UCSD-AML1 (cell line): Measurements from ENCODE around the gene GPR15LG.
"Not testable (repeated sequence)": the region's sequence is repeated elsewhere in the genome, so short reads cannot be mapped to it uniquely, and the experiment has no call there.

Experiments used
- DNase-seq: peaks from one replicate; lab custom pipeline; 2025; ENCODE audit not compliant: unreplicated experiment; lab: John Stamatoyannopoulos, UW

The GPR15LG gene

DNA sequence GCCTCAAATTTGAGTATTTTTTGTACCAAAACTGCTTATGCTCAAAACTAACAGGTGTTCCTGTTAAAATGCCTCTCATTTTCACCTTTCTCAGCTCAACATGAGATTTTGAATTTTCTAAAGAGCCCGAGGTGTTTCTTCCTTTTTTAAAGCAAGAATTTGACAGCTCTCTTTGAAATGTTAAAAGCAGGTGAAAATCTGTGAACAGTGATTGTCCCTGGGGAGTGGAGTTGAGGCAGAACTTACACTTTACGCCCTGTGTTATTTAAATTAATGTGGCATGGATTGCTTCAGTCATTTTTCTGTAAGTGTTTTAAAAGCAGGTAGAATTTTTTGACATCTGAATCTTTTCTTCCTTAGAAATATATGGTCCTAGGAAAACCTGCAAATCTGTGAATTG, 9.2 kb upstream of the GPR15LG start:
- DNase-seq, result no peak

GRCh38 chr10:84166620-84167288, 6.8 kb upstream of the GPR15LG start:
- DNase-seq, result no peak

GRCh38 chr10:84167289-84167653, 6.3 kb upstream of the GPR15LG start:
- not testable (repeated sequence) for DNase-seq

GRCh38 chr10:84168382-84168781, 5.2 kb upstream of the GPR15LG start:
- not testable (repeated sequence) for DNase-seq

GRCh38 chr10:84171237-84171636, 2.4 kb upstream of the GPR15LG start:
- not testable (repeated sequence) for DNase-seq

- DNase-seq, result not testable (repeated sequence)
These were observed 1.7 kb upstream of the GPR15LG start for GRCh38 chr10:84171700-84172466.

GRCh38 chr10:84172467-84173356, 889 bp upstream of the GPR15LG start:
- no peak for DNase-seq

DNA sequence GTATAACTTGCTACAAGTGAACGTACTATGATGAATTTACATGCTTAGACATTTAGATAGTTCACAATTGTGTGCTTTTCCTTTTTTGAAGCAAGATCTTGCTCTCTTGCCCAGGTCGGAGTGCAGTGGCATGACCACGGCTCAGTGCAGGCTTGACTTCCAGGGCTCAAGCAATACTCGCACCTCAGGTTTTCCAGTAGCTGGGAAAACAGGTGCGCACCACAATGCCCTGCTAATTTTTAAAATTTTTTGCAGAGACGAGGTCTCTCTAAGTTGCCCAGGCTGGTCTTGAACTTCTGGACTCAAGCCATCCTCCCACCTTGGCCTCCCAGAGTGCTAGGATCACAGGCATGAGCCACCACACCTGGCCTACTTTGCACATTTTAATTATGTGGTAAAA, 1.8 kb downstream of the GPR15LG start:
- DNase-seq, result no peak

GRCh38 chr10:84176351-84176750, 2.8 kb downstream of the GPR15LG start:
- no peak for DNase-seq

DNA sequence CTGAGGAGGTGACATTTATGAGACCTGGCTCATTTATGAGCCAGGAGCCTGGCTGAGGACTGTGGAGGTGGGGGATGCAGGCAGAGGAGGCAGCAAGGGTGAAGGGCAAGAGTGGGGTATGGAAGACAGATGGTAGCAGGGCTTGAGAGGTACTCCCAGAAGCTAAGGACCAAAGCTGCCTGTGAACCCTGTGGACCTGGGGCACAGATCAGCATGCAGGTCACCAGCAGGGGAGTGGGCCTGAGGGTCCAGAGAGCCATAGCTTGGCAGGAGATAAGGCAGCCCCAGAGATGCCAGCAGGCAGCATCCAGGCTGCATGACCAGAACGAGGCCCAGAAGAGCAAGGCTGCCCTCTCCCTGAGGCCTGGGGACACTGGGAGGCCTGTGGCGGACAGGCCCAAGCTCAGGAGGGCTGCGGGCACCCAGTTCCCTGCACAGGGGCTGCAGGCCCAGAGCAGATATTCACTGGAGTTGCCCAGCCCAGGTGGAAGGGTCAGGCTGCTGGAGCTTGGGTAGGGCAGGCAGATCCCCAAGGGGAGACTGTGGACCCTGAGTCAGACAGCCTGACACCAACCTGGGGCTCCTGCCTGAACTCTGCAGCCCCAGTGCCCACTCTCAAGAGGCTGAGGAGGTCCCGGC, 3.4 kb downstream of the GPR15LG start:
- no peak for DNase-seq

DNA sequence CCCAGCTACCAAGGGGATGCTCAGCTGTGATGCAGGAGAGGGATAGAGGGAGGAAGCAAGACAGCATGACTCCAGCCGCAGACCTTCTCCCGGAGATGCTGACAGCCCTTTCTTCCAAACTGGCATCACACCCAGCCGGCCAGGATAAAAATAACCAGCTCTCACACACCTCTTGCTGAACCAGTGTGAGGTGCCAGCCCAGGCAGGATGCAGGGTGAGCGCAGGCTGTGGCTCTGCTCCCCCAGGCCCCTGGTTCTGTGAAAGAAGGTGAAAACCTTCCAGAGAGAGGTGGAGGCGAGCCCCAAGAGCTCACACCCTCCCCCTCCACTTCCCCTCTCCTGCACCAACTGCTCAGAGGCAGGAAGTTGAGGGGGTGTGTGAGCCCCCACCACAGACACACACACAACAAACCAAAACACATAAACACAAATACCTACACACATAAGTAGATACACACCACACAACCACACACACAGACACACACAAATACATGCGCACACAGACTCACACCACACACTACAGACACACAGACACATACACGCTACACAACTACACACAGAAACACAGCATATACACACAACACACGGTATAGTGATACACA, 4.0 kb downstream of the GPR15LG start:
- no peak for DNase-seq

GRCh38 chr10:84178160-84178609, 4.6 kb downstream of the GPR15LG start:
- no peak for DNase-seq

GRCh38 chr10:84179059-84179710, 5.6 kb downstream of the GPR15LG start:
- no peak for DNase-seq

DNA sequence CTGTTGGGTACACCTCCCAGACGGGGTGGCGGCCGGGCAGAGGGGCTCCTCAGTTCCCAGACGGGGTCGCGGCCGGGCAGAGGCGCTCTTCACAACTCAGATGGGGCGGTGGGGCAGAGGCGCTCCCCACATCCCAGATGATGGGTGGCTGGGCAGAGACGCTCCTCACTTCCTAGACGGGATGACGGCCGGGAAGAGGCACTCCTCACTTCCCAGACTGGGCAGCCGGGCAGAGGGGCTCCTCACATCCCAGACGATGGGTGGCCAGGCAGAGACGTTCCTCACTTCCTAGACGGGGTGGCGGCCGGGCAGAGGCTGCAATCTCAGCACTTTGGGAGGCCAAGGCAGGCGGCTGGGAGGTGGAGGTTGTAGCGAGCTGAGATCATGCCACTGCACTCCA, 6.8 kb downstream of the GPR15LG start:
- not testable (repeated sequence) for DNase-seq

GRCh38 chr10:84181631-84182030, 8.0 kb downstream of the GPR15LG start:
- no peak for DNase-seq

GRCh38 chr10:84184517-84184916, 10.9 kb downstream of the GPR15LG start:
- DNase-seq, result no peak

- no peak for DNase-seq
These were observed 12.1 kb downstream of the GPR15LG start for GRCh38 chr10:84185526-84186175.

GRCh38 chr10:84188815-84189214, 15.2 kb downstream of the GPR15LG start:
- DNase-seq, result no peak

- DNase-seq, result no peak
These were observed 17.0 kb downstream of the GPR15LG start for GRCh38 chr10:84190621-84191020.

DNA sequence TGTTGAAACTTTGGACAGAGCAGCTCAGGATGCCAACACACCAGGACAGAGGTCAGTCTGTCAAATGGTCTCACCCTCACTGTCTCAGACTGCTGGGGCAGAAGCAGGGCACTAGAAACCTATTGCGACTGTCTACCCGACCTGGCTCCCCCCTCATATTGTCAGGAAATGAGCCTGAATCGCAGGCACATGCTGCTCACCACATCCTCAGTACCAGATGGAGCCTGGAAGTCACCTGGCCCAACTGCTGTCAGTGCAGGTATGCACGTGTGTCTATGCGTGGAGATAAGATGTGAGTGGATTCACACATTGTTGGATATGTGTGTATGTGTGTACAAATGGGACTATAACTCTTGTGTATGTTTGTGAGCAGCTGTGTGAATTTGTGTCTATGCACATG, 17.5 kb downstream of the GPR15LG start:
- DNase-seq, result no peak
